ENCODE results near the gene F8. TPM values are rescaled to one million over a fixed set of nuclear protein-coding genes. Genes with fewer than 3 reads are reported as not detected.
A peak's percentile ranks its signal among the peaks of the same experiment; 100 is the strongest.

F8 gene
- total and polyA plus RNA-seq, 12 donors = 13.4 to 78.1 (median 38.6) TPM

DNA sequence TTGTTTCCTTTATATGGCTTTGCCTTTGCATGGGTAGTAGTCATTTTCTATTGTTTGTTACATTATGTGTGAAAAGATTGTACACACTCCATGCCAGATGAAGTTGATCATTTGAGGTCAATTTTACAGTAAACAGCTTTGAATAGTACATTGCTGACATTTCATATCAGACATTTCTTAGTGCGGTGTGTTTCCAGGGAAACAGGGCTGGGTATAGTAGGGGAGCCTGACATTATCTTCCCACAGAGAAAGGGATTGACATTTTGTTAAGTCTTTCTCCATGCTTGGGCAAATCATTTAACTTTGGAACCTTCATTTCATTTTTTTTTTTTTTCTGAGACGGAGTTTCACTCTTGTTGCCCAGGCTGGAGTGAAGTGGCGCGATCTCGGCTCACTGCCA is 9.1 kb upstream of the F8 start:
- intact Hi-C loops (cut with DNase I) = no loop called here
- H3K27me3 ChIP-seq = no peaks in the 10 kb centered on the region
- H3K4me1 ChIP-seq (replicated peaks in 1 of 2) = peaks cover 0 to 14% of the 10 kb centered on the region in 2 donors
- peaks cover 0 to 5% of the 10 kb centered on the region in 2 donors for H3K36me3 ChIP-seq (replicated peaks in 1 of 2)
- no peak overlapping the region for H3K4me3 ChIP-seq
- no peak for DNase-seq
- H3K9me3 ChIP-seq (replicated peaks in 1 of 3) = peaks cover 0 to 7% (median 0%) of the 10 kb centered on the region in 3 donors
- H3K27ac ChIP-seq = peak overlapping the region in 1 of 5 donors; percentile 11
- TF ChIP-seq, protein P1, sequence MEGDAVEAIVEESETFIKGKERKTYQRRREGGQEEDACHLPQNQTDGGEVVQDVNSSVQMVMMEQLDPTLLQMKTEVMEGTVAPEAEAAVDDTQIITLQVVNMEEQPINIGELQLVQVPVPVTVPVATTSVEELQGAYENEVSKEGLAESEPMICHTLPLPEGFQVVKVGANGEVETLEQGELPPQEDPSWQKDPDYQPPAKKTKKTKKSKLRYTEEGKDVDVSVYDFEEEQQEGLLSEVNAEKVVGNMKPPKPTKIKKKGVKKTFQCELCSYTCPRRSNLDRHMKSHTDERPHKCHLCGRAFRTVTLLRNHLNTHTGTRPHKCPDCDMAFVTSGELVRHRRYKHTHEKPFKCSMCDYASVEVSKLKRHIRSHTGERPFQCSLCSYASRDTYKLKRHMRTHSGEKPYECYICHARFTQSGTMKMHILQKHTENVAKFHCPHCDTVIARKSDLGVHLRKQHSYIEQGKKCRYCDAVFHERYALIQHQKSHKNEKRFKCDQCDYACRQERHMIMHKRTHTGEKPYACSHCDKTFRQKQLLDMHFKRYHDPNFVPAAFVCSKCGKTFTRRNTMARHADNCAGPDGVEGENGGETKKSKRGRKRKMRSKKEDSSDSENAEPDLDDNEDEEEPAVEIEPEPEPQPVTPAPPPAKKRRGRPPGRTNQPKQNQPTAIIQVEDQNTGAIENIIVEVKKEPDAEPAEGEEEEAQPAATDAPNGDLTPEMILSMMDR (IDR thresholded peaks at IDR 0.05) = no peak
- TF ChIP-seq POLR2A (IDR thresholded peaks at IDR 0.05) = no peak
- 83 to 88% (median 85%) methylated on average over 5 of the region's 5 CpGs for WGBS, 4 donors

DNA sequence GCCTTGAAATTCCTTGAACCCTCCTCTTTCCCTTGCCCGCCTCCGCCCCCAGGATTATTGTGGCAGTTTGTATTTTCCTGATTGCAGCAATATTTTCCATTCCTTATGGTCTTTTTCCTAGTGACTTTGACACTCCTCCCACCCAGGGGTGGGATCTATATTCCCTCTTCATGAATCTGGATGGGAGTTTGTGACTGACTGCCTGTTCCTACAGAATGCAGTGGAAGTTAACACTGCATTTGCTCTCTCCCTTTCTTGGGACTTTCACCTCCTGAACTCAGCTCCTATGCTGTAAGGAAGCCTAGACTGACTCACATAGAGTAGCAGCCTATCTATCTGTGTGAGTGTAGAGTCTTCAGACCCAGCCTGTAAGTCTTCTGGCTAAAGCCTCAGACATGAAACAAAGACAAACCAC is 6.4 kb upstream of the F8 start:
- no peaks in the 10 kb centered on the region for H3K27me3 ChIP-seq
- intact Hi-C loops (cut with DNase I) = no loop called here
- H3K4me3 ChIP-seq = peak overlapping the region in 1 of 4 donors; percentile 61
- H3K27ac ChIP-seq = peak overlapping the region in 2 of 5 donors; percentile 96 to 98
- DNase-seq = no peak
- H3K36me3 ChIP-seq (replicated peaks in 1 of 2) = peaks cover 0 to under 1% of the 10 kb centered on the region in 2 donors
- TF ChIP-seq POLR2A (IDR thresholded peaks at IDR 0.05) = no peak
- TF ChIP-seq, protein P1 (IDR thresholded peaks at IDR 0.05) = no peak
- peaks cover 0 to 14% of the 10 kb centered on the region in 2 donors for H3K4me1 ChIP-seq (replicated peaks in 1 of 2)
- WGBS, 4 donors = 67 to 88% (median 73%) methylated on average over 2 of the region's 2 CpGs
- H3K9me3 ChIP-seq (replicated peaks in 1 of 3) = no peaks in the 10 kb centered on the region

DNA sequence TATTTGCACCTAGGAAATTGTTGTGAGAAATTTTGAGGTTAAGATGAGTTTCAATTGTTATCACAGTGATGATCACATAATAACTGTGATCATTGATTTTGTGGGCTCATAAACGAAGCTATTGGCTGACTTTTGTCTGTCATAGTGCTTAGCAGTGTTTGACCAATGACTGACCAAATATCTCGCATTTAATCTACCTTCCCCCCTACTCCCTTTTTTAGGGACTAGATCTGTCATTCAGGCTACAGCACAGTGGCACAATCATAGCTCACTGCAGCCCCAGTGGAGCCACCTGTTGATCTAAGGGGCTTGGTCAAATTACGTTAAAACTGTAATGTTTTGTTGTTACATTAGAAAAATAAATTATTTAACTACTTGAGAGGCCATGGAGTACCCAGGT is 5.6 kb upstream of the F8 start:
- intact Hi-C loops (cut with DNase I) = no loop called here
- H3K27ac ChIP-seq = peak overlapping the region; percentile 89 to 98 (median 97)
- peaks cover 0 to 14% of the 10 kb centered on the region in 2 donors for H3K4me1 ChIP-seq (replicated peaks in 1 of 2)
- H3K27me3 ChIP-seq = no peaks in the 10 kb centered on the region
- DNase-seq = no peak
- peak overlapping the region in 1 of 4 donors; percentile 61 for H3K4me3 ChIP-seq
- 19 to 36% (median 30%) methylated on average over 3 of the region's 3 CpGs for WGBS, 4 donors
- TF ChIP-seq, protein P1 (IDR thresholded peaks at IDR 0.05) = no peak
- TF ChIP-seq POLR2A (IDR thresholded peaks at IDR 0.05) = no peak
- no peaks in the 10 kb centered on the region for H3K9me3 ChIP-seq (replicated peaks in 1 of 3)
- H3K36me3 ChIP-seq (replicated peaks in 1 of 2) = no peaks in the 10 kb centered on the region

DNA sequence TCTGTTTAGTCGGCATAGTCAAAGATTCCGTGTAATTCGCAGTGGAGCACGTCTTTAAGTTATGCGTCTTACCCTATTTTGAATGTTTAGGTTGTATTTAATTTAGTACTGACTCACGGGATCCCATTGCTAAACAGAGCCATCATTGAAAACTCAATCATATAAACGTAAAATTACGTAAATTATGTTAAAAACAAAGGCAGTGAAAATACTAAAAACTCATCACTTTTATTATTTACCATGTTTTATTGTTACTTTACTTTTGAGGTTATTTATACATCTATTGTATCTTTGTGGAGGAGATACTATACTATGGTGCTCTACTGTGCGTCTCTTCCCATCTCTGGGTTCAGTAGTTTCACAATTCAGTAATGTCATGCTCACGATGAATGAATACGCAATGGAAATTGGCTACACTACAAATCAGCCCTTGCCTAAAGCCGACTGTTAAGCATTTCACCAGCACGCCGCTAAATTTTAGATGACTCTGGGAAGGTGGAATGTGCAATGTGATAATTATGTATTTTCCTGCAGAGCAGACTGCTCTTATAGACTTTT is 5.1 kb upstream of the F8 start:
- intact Hi-C loops (cut with DNase I) = no loop called here
- no peaks in the 10 kb centered on the region for H3K36me3 ChIP-seq (replicated peaks in 1 of 2)
- H3K4me1 ChIP-seq (replicated peaks in 1 of 2) = peaks cover 0 to 14% of the 10 kb centered on the region in 2 donors
- H3K27ac ChIP-seq = peak overlapping the region; percentile 89 to 98 (median 97)
- H3K27me3 ChIP-seq = no peaks in the 10 kb centered on the region
- TF ChIP-seq POLR2A (IDR thresholded peaks at IDR 0.05) = peak; percentile 76 to 77
- TF ChIP-seq, protein P1 (IDR thresholded peaks at IDR 0.05) = peak in 1 of 6 experiments; percentile 3
- H3K9me3 ChIP-seq (replicated peaks in 1 of 3) = no peaks in the 10 kb centered on the region
- WGBS, 4 donors = 0 to 40% (median 18%) methylated on average over 14 of the region's 14 CpGs
- H3K4me3 ChIP-seq = peak overlapping the region in 3 of 4 donors; percentile 26 to 68 (median 61)
- peak in 5 of 7 donors; percentile 34 to 64 (median 52) for DNase-seq
